ENCODE results near the gene DYRK1A. TPM values are rescaled to one million over a fixed set of nuclear protein-coding genes. Genes with fewer than 3 reads are reported as not detected.
A peak's percentile ranks its signal among the peaks of the same experiment; 100 is the strongest.

The DYRK1A gene
- total RNA-seq, 1 donor from 2014 or later = 60.9 TPM

DNA sequence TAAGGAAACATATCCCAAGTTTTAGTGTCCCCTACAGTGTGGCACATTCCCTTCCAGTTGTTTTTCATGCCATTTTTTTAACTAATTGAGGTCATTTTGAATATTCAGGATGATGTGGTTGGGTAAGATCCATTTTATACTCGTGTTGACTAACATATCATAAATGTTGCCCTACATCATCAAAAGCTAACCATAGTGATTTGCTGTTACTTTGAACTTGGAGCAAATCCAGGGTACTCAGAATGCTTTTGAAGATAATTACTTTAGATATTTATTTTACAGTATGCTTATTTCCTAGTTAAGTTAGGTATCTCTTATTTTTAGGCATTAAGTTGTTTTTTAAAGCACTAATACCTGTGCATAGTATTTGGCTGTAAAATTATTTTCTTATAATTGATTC is 57.8 kb downstream of the DYRK1A start:
- no peak overlapping the region for H3K27ac Mint-ChIP-seq
- DNase-seq = no peak
- no peak overlapping the region for H3K4me3 Mint-ChIP-seq
- no peaks in the 10 kb centered on the region for H3K27me3 Mint-ChIP-seq
- intact Hi-C loops (cut with micrococcal nuclease) = loop anchor here (5.0 kb wide), 1 partner anchor 38 kb away; no protein-coding TSS in a partner anchor
- peaks cover 5% of the 10 kb centered on the region for H3K9me3 Mint-ChIP-seq
- peaks cover 49% of the 10 kb centered on the region for H3K36me3 Mint-ChIP-seq (ENCODE audit: low read depth)
- peaks cover 33% of the 10 kb centered on the region for H3K4me1 Mint-ChIP-seq

DNA sequence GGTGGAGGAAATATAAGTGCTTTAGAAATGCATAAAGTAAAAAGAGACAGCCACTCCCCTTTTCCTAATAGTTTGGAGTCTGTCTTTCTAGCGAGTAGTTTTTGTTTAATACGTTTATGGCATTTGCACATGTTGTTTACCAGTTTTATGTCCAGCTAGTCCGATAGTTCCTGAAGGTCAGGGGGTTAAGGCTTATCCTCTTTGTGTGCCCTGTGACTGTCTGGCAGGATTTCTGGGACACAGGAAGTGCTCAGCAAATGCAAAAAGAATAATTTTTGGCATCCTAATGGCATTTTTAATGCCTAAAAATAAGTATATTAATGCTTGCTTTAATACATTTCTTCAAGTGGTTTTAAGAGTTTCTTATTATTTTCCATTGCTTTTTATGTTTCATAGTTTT is 58.4 kb downstream of the DYRK1A start:
- peaks cover 47% of the 10 kb centered on the region for H3K36me3 Mint-ChIP-seq (ENCODE audit: low read depth)
- peaks cover 31% of the 10 kb centered on the region for H3K4me1 Mint-ChIP-seq
- H3K27ac Mint-ChIP-seq = no peak overlapping the region
- H3K27me3 Mint-ChIP-seq = no peaks in the 10 kb centered on the region
- no peak overlapping the region for H3K4me3 Mint-ChIP-seq
- no peak for DNase-seq
- peaks cover 5% of the 10 kb centered on the region for H3K9me3 Mint-ChIP-seq
- intact Hi-C loops (cut with micrococcal nuclease) = no loop called here

DNA sequence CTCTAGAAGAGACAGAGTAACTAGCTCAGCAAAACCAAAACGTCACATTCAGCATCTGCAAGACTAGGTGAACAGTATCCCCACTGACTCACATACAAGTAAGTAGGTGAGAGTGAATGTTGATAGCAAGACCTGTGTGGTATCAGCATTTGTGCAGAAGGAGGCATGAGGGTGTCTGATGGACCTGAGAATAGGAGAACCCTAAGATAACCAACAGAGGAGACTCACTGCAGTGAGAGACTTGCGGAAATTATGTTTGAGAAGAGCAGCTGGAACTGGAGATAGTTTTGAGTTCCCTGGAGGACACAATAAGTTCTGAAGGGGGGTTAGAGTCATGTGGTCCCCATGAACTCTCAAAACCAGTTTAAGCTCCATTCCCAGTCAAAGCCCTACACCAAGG is 59.1 kb downstream of the DYRK1A start:
- H3K27ac Mint-ChIP-seq = peak overlapping the region; percentile 44
- no peak overlapping the region for H3K4me3 Mint-ChIP-seq
- no peak for DNase-seq
- H3K27me3 Mint-ChIP-seq = no peaks in the 10 kb centered on the region
- H3K4me1 Mint-ChIP-seq = peaks cover 32% of the 10 kb centered on the region
- intact Hi-C loops (cut with micrococcal nuclease) = no loop called here
- H3K36me3 Mint-ChIP-seq (ENCODE audit: low read depth) = peaks cover 50% of the 10 kb centered on the region
- H3K9me3 Mint-ChIP-seq = peaks cover 5% of the 10 kb centered on the region

DNA sequence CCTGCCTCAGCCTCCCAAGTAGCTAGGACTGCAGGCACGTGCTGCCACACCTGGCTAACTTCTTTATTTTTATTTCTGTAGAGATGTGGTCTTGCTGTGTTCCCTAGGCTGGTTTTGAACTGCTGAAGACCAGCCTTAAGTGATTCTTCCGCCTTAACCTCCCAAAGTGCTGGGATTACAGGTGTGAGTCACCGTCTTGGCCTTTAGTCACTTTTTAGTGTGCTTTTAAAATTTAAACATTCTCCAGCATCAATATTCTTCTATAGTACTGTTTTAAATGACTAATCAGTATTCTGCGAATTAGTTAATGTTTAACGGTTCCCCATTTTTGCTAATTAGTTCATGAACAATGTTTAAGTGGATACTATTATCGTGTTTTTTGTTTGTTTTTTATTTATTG is 60.6 kb downstream of the DYRK1A start:
- Mint-ChIP-seq H3K9me3 (peaks cover 5% of the 10 kb centered on the region), H3K36me3 (ENCODE audit: low read depth) (peaks cover 52% of the 10 kb centered on the region), H3K4me1 (peaks cover 38% of the 10 kb centered on the region), H3K27me3 (no peaks in the 10 kb centered on the region), H3K4me3 (no peak overlapping the region), H3K27ac (no peak overlapping the region)
- intact Hi-C loops (cut with micrococcal nuclease) = no loop called here
- DNase-seq = peak; percentile 41

DNA sequence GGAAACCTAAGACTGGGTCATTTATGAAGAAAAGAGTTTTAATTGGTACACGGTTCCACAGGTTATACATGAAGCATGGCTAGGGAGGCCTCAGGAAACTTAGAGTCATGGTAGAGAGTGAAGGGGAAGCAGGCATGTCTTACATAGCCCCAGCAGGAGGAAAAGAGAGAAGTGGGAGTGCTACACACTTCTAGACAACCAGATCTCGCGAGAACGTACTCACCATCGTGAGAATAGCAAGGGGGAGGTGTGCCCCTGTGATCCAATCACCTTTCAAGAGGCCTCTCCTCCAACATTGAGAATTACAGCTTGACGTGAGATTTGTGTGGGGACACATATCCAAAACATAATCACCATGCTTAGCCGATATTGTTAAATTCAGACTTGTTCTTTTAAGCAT is 62.8 kb downstream of the DYRK1A start:
- Mint-ChIP-seq H3K4me1 (peaks cover 39% of the 10 kb centered on the region), H3K36me3 (ENCODE audit: low read depth) (peaks cover 36% of the 10 kb centered on the region), H3K27me3 (no peaks in the 10 kb centered on the region), H3K27ac (no peak overlapping the region), H3K9me3 (peaks cover 5% of the 10 kb centered on the region), H3K4me3 (no peak overlapping the region)
- no peak for DNase-seq
- intact Hi-C loops (cut with micrococcal nuclease) = no loop called here

DNA sequence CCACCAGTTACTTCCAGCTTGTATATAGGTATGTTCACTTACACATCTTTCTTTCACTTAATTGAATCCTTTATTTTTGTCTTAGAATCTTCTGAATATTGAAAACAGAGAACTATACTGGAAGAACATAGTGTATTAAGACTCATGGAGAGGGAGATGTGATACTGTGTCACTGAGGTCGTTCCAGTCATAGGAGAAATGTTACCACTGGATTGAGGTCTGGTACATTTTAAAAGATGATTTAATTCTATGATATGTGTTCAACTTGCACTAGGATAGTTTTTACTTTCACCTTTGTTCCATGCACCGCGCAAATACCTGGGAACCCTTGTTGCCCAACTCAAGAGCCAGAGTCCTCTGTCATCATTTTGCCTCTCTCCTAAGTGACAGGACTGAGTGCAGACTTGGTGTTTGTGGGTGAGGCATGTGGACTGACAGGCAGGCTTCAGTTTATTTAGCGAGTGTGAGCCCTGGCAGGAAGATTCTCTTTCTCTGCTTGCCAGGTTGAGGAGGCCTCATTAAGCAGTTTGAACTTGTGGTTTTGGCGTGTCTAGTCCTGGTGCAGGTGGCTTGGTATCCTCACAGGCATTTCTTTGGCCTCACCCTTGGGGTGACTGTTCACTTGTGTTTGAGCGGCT is 63.7 kb downstream of the DYRK1A start:
- no peaks in the 10 kb centered on the region for H3K27me3 Mint-ChIP-seq
- no peak for DNase-seq
- no peak overlapping the region for H3K27ac Mint-ChIP-seq
- peaks cover 39% of the 10 kb centered on the region for H3K4me1 Mint-ChIP-seq
- intact Hi-C loops (cut with micrococcal nuclease) = no loop called here
- H3K4me3 Mint-ChIP-seq = no peak overlapping the region
- peaks cover 36% of the 10 kb centered on the region for H3K36me3 Mint-ChIP-seq (ENCODE audit: low read depth)
- peaks cover 5% of the 10 kb centered on the region for H3K9me3 Mint-ChIP-seq

DNA sequence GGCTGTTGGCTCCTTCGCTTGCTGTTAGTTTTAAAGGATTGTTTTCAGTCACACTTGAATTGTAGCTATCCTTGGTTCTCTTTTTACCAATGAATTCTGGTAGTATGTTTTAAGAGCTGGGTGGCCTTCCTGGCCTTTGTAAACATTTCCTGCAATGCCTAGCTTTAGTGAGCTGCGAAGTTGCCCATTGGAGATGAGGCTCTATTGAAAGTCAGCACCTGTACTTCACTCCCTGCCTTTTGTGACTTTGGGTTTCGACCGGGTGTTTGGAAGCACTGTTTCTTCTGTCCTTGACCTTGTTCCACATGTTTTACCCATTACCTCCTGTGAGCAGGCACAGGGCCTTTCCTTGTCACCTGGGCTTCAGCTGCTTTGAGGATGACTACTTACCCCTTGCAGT is 64.7 kb downstream of the DYRK1A start:
- intact Hi-C loops (cut with micrococcal nuclease) = no loop called here
- Mint-ChIP-seq H3K36me3 (ENCODE audit: low read depth) (peaks cover 28% of the 10 kb centered on the region), H3K27me3 (no peaks in the 10 kb centered on the region), H3K9me3 (no peaks in the 10 kb centered on the region), H3K4me1 (peaks cover 33% of the 10 kb centered on the region), H3K27ac (no peak overlapping the region), H3K4me3 (no peak overlapping the region)
- no peak for DNase-seq

DNA sequence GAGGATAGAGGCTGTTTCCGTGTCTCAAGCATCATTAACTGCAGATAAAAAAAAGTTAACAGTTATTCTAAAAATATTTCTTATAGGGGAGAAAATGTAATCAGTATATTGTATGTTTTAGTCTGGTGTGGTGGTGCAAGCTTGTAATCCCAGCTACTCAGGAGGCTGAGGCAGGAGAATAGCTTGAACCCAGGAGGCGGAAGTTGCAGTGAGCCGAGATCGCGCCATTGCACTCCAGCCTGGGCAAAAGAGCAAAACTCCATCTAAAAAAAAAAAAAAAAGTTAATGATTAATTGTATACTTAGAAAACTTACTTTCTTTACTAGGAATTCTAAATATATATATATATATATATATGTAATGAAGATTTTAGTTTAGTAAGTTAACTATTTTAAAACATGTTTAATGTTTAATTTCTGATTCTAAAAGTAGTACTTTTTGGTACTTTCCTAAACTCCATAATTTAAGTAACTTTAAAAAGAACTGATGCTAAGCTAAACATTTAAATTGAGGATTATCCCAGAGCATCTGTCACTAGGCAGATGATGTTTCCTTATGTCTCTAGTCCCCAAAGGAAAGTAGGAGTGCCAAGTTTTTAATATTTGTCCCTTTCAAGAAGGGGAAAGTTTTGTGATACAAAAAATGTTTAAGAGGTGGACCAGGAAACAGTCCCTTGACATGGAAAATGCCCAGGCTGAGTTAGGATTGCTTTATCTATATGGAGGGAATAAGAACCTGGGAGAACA is 66.3 kb downstream of the DYRK1A start:
- intact Hi-C loops (cut with micrococcal nuclease) = no loop called here
- H3K27me3 Mint-ChIP-seq = no peaks in the 10 kb centered on the region

DNA sequence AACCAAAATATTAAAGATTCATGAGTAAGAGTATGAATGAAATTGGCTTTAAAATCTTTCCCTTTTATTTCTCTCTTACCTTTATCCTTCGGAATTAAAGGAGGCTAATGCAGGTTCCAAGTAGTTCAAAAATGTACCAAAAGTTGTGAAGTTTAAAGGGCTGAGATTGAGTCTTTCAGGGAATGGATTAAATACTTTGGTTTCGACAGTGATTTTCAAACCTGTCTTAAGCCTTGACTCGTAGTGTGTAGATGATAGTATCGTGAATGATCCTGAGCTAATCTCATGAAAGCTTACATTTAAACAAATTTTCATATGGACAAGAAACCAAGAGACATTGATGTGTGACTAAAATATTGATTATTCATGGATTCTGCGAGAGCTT is 66.9 kb downstream of the DYRK1A start:
- no peak overlapping the region for H3K27ac Mint-ChIP-seq
- DNase-seq = no peak
- intact Hi-C loops (cut with micrococcal nuclease) = no loop called here

More for the DNA sequence above, 66.3 kb downstream of the DYRK1A start:
- Mint-ChIP-seq H3K9me3 (no peaks in the 10 kb centered on the region), H3K36me3 (ENCODE audit: low read depth) (peaks cover 23% of the 10 kb centered on the region), H3K4me1 (peaks cover 35% of the 10 kb centered on the region), H3K4me3 (no peak overlapping the region), H3K27ac (no peak overlapping the region)
- DNase-seq = no peak

DNA sequence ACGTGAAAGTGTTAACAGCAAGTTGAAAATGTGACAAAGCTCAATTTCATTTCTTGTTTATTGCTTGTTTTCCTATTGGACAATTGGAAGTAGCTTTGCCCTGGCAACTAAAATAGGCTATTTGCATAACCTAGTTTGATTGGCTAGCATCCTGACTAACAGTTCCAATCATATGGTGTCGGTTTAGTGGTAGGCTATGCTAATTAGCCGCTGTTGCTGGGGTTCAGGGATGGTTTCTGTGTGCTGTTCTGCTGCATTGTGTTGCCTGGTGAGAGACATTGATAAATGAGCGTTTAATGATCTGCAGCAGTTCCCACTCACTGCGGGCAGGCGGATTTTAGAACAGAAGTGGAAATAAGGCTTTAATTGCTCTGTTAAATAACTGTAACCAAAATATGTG is 68.5 kb downstream of the DYRK1A start:
- H3K27ac Mint-ChIP-seq = no peak overlapping the region
- H3K36me3 Mint-ChIP-seq (ENCODE audit: low read depth) = peaks cover 14% of the 10 kb centered on the region
- no peak overlapping the region for H3K4me3 Mint-ChIP-seq
- H3K27me3 Mint-ChIP-seq = no peaks in the 10 kb centered on the region
- intact Hi-C loops (cut with micrococcal nuclease) = loop anchor here (1.0 kb wide), 1 partner anchor 65 kb away; no protein-coding TSS in a partner anchor
- H3K4me1 Mint-ChIP-seq = peaks cover 34% of the 10 kb centered on the region
- no peaks in the 10 kb centered on the region for H3K9me3 Mint-ChIP-seq
- peak; percentile 87 for DNase-seq

More for the DNA sequence above, 66.9 kb downstream of the DYRK1A start:
- no peak overlapping the region for H3K4me3 Mint-ChIP-seq
- H3K27me3 Mint-ChIP-seq = no peaks in the 10 kb centered on the region
- peaks cover 20% of the 10 kb centered on the region for H3K36me3 Mint-ChIP-seq (ENCODE audit: low read depth)
- H3K9me3 Mint-ChIP-seq = no peaks in the 10 kb centered on the region
- H3K4me1 Mint-ChIP-seq = peaks cover 33% of the 10 kb centered on the region

DNA sequence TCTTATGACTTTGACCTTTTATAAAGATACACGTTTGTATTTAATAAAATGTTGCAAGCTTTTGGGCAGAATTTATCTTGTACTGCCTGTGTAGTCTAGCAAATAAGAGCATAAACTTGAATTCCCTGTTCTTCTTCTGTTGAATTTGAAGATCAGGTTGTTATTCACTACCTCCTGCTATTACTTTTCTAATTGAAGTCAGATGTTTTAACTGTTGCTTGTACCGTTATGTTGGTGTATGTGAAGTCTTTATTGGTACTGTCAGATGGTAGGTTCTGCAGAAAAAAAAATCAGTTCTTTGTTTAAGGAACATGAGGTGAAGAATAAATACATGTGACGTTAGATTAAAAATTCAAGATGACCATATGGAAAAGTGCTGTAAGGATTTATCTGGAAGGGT is 69.1 kb downstream of the DYRK1A start:
- intact Hi-C loops (cut with micrococcal nuclease) = loop anchor here (1.0 kb wide), 1 partner anchor 65 kb away; no protein-coding TSS in a partner anchor
- no peaks in the 10 kb centered on the region for H3K9me3 Mint-ChIP-seq
- H3K4me3 Mint-ChIP-seq = no peak overlapping the region
- H3K27me3 Mint-ChIP-seq = no peaks in the 10 kb centered on the region
- peaks cover 28% of the 10 kb centered on the region for H3K4me1 Mint-ChIP-seq
- DNase-seq = no peak
- no peak overlapping the region for H3K27ac Mint-ChIP-seq
- H3K36me3 Mint-ChIP-seq (ENCODE audit: low read depth) = peaks cover 8% of the 10 kb centered on the region

DNA sequence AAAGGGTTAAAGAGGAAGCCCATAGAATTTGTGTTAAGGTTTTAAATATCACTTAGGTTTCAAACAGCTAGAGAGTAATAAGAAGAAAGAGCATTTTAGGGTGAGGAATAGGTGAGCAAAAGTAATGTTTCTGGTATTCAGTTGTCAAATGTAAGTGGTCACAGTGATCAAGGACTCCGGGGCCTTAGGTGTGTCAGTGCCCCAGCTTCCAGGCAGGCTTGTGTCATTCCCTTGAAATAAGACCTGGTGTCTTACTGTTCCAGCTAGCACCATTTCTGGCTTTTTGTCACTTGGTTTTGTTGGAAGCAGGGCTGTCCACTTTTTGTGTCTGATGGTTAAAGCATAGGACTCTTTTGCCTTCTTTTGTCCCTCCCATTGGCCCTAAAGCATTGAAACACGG is 69.6 kb downstream of the DYRK1A start:
- Mint-ChIP-seq H3K27me3 (no peaks in the 10 kb centered on the region), H3K4me3 (no peak overlapping the region), H3K4me1 (peaks cover 27% of the 10 kb centered on the region), H3K27ac (no peak overlapping the region), H3K36me3 (ENCODE audit: low read depth) (peaks cover 4% of the 10 kb centered on the region), H3K9me3 (no peaks in the 10 kb centered on the region)
- intact Hi-C loops (cut with micrococcal nuclease) = no loop called here
- no peak for DNase-seq

DNA sequence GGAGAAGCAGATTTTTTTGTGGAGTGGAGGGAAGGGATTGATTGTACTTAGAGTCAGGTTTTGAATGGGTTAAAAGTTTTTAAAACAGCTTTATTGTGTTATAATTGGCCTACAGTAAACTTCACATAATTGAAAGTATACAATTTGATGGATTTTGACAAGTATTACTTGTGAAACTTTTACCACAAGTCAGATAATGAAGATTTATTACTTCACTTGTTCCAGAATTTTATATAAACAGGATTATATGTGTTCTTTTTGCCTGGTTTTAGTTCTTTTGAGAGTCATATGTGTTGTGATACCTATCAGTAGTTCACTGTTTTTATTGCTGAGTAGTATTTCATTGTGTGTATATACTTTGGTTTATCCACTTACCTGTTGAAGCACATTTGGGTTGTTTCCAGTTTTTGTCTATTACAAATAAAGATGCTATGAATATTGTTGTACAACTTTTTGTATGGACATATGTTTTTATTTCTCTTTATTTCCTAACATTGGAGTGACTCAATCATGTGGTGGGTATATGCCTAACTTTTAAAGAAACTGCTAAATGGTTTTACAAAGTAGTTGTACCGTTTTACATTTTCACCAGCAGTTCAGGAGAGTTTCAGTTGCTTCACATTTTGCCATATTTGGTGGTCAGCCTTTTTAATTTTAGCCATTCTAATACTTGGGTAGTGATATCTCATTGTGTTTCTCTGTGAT is 71.0 kb downstream of the DYRK1A start:
- Mint-ChIP-seq H3K36me3 (ENCODE audit: low read depth) (peaks cover 2% of the 10 kb centered on the region), H3K4me1 (peaks cover 32% of the 10 kb centered on the region), H3K27me3 (no peaks in the 10 kb centered on the region), H3K4me3 (no peak overlapping the region), H3K9me3 (no peaks in the 10 kb centered on the region), H3K27ac (no peak overlapping the region)
- intact Hi-C loops (cut with micrococcal nuclease) = no loop called here
- DNase-seq = no peak

DNA sequence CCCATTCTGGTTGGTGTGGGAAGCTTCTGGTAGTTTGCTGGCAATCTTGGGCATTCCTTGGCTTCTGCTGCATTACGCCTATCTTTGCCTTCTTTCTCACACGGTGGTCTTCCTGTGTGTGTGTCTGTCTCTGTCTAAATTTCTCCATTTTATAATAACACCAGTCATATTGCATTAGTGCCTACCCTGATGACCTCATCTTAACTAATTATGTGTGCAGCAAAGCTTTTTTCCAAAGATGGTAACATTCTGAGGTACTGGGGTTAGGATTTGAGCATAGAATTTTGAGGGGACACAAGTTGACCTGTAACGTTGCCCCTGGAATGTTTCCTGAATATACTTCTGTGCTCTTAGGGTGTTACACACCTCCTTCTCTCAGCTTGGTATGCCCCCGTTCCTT is 77.1 kb downstream of the DYRK1A start:
- H3K4me3 Mint-ChIP-seq = no peak overlapping the region
- peaks cover 2% of the 10 kb centered on the region for H3K36me3 Mint-ChIP-seq (ENCODE audit: low read depth)
- H3K27ac Mint-ChIP-seq = no peak overlapping the region
- no peak for DNase-seq
- intact Hi-C loops (cut with micrococcal nuclease) = loop anchor here (10.0 kb wide), 1 partner anchor 369 kb away; the partner anchor contains the start of genes PIGP and TTC3
- H3K27me3 Mint-ChIP-seq = no peaks in the 10 kb centered on the region
- H3K4me1 Mint-ChIP-seq = peaks cover 48% of the 10 kb centered on the region
- H3K9me3 Mint-ChIP-seq = no peaks in the 10 kb centered on the region

All from activated CD4-positive, alpha-beta T cell treated with anti-CD3 and anti-CD28 coated beads, Interleukin-2, amount 10 ng/mL, durations not matched to agents 24 days and 14 days (primary cell).